PC-3 (cell line): ENCODE measurements around the gene TMED7. TPM values are rescaled to one million over a fixed set of nuclear protein-coding genes. Genes with fewer than 3 reads are reported as not detected.
A peak's percentile ranks its signal among the peaks of the same experiment; 100 is the strongest.

ENCODE experiments used
- ATAC-seq: fragments of 200-7000 bp; cut with Tn5 transposase; 2 replicates; pipeline ENCODE4 v1.9.1; 2020; ENCODE audit warnings: mild to moderate bottlenecking, moderate library complexity
- BruUV-seq: library from RNA; stranded (reverse); fragments of 400-500 nt; replicated peaks from 2 replicates; lab custom pipeline; 2021; lab: Mats Ljungman, UMichigan
- CTCF ChIA-PET: fragments of 300-600 bp; sonication (Branson Sonifier 250); formaldehyde crosslinking; loops from one replicate; lab custom pipeline; 2022; ENCODE audit warnings: antibody characterized with exemption; lab: Charles Lee
- POLR2A ChIA-PET: fragments of 300-600 bp; sonication (Branson Sonifier 250); formaldehyde crosslinking; loops from one replicate; lab custom pipeline; 2022; ENCODE audit warnings: antibody characterized with exemption; ENCODE audit not compliant: unreplicated experiment; lab: Charles Lee
- DNase-seq: peaks from one replicate; pipeline ENCODE4 v3.0.0-alpha.2; 2015
- H2AFZ ChIP-seq: fragments of 300-600 bp; sonication (generic); 2 replicates; pipeline ENCODE4 v1.6.0; 2016; ENCODE audit warnings: antibody characterized with exemption, low read length
- H3F3A ChIP-seq: fragments of 300-600 bp; sonication (generic); one replicate; pipeline ENCODE4 v1.6.0; 2017; ENCODE audit warnings: antibody characterized with exemption, low read length, control low read depth, mild to moderate bottlenecking; ENCODE audit not compliant: unreplicated experiment
- H3K27ac ChIP-seq: fragments of 300-600 bp; sonication (generic); 2 replicates; pipeline ENCODE4 v1.5.1; 2016; ENCODE audit warnings: mild to moderate bottlenecking, low read length
- H3K27me3 ChIP-seq: fragments of 300-600 bp; sonication (generic); 2 replicates; pipeline ENCODE4 v1.6.1; 2016; ENCODE audit warnings: low read length, mixed read lengths
- H3K36me3 ChIP-seq: fragments of 300-600 bp; sonication (generic); 2 replicates; pipeline ENCODE4 v1.6.1; 2016; ENCODE audit warnings: low read depth, mixed run types, low read length, mixed read lengths
- H3K4me1 ChIP-seq: fragments of 300-600 bp; sonication (generic); 2 replicates; pipeline ENCODE4 v1.5.1; 2016; ENCODE audit warnings: low read length; ENCODE audit not compliant: insufficient read depth
- H3K4me2 ChIP-seq: fragments of 300-600 bp; sonication (generic); 2 replicates; pipeline ENCODE4 v1.6.0; 2016; ENCODE audit warnings: low read length
- H3K4me3 ChIP-seq: fragments of 300-600 bp; sonication (generic); 2 replicates; pipeline ENCODE4 v1.5.1; 2016; ENCODE audit warnings: mild to moderate bottlenecking, low read length, mixed read lengths
- H3K79me2 ChIP-seq: fragments of 300-600 bp; sonication (generic); 2 replicates; pipeline ENCODE4 v1.6.1; 2017; ENCODE audit warnings: low read length, mixed read lengths
- H3K9ac ChIP-seq: fragments of 300-600 bp; sonication (generic); 2 replicates; pipeline ENCODE4 v1.6.0; 2016; ENCODE audit warnings: mild to moderate bottlenecking, low read length
- H3K9me2 ChIP-seq: fragments of 300-600 bp; sonication (generic); replicated peaks from 2 replicates; pipeline ENCODE4 v1.6.1; 2016; ENCODE audit warnings: mixed run types, low read length, mixed read lengths
- H3K9me3 ChIP-seq: fragments of 300-600 bp; sonication (generic); 2 replicates; pipeline ENCODE4 v1.6.1; 2016; ENCODE audit warnings: low read length, mixed read lengths
- H4K20me1 ChIP-seq: fragments of 300-600 bp; sonication (generic); 2 replicates; pipeline ENCODE4 v1.6.1; 2016; ENCODE audit warnings: low read length, mixed read lengths
- EZH2 ChIP-seq: fragments of 300-600 bp; sonication (generic); IDR thresholded peaks from one replicate; pipeline ENCODE4 v1.6.1; 2017; ENCODE audit warnings: antibody characterized with exemption, mild to moderate bottlenecking, low read length; ENCODE audit not compliant: unreplicated experiment
- EZH2phosphoT487 ChIP-seq: fragments of 300-600 bp; sonication (generic); IDR thresholded peaks from 2 replicates; pipeline ENCODE4 v1.6.1; 2018; ENCODE audit warnings: mild to moderate bottlenecking, antibody characterized with exemption, low read length, borderline replicate concordance
- intact Hi-C: fragments of 100-400 bp; cut with micrococcal nuclease; formaldehyde crosslinking; loops from 2 replicates; pipeline ENCODE4 v1.9.0; 2023
- total RNA-seq: library from RNA; depleted of rRNA; stranded (reverse); fragments of >200 nt; gene quantifications from 2 replicates; pipeline ENCODE4 v1.2.3, GENCODE V29; 2014
- TF ChIP-seq, protein P1 (sequence below): fragments of 300-600 bp; sonication (generic); conservative IDR thresholded peaks from 2 replicates; pipeline ENCODE4 v1.5.1; 2017; ENCODE audit warnings: antibody characterized with exemption, low read depth, mild to moderate bottlenecking, low read length

Gene TMED7
- total RNA-seq, 1 experiment from 2014 or later: 234 TPM

DNA sequence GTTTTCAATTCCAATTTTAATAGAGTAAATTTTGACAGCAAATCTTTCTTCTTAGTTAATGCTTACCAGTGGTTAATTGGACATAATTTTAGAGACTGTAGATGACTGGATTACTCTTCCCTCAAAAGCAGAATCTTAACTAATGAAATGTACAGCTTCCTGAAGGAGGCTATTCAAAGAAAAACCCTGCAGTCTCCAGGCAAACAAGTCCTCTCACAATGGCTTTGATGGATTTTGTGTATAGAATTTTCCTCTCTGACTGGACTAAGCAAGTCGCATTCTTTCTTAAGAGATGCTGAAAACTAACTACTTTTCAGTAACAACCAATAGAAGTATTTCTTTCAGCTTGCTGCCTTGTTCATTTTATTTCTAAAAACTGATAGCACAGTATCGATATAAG, 35.7 kb upstream of the TMED7 start:
- Histone ChIP-seq H3K4me2 (no peak overlapping the region), H3K4me1 (peaks cover 17% of the 10 kb centered on the region), H3K4me3 (no peak overlapping the region), H3K9me3 (no peaks in the 10 kb centered on the region), H3K36me3 (no peaks in the 10 kb centered on the region), H3F3A (peaks cover 6% of the 10 kb centered on the region), H3K9me2 (no peaks in the 10 kb centered on the region), H3K27me3 (peaks cover 19% of the 10 kb centered on the region; the same call in 1 of the 2 replicates), H3K79me2 (no peaks in the 10 kb centered on the region), H3K27ac (no peak overlapping the region), H3K9ac (no peak overlapping the region), H2AFZ (no peak overlapping the region), H4K20me1 (no peaks in the 10 kb centered on the region)
- DNase-seq (no peak), ATAC-seq (no peak)
- TF ChIP-seq EZH2phosphoT487 (no peak), EZH2 (no peak)
- TF ChIP-seq, protein P1, sequence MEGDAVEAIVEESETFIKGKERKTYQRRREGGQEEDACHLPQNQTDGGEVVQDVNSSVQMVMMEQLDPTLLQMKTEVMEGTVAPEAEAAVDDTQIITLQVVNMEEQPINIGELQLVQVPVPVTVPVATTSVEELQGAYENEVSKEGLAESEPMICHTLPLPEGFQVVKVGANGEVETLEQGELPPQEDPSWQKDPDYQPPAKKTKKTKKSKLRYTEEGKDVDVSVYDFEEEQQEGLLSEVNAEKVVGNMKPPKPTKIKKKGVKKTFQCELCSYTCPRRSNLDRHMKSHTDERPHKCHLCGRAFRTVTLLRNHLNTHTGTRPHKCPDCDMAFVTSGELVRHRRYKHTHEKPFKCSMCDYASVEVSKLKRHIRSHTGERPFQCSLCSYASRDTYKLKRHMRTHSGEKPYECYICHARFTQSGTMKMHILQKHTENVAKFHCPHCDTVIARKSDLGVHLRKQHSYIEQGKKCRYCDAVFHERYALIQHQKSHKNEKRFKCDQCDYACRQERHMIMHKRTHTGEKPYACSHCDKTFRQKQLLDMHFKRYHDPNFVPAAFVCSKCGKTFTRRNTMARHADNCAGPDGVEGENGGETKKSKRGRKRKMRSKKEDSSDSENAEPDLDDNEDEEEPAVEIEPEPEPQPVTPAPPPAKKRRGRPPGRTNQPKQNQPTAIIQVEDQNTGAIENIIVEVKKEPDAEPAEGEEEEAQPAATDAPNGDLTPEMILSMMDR: no peak
- intact Hi-C loops: no loop called here
- BruUV-seq: no TSS peak
- CTCF ChIA-PET: no interaction called here
- POLR2A ChIA-PET: interaction anchor here (0.5 kb wide), 1 partner anchor 420 kb away, joined by 3 read pairs; no protein-coding TSS in a partner anchor

DNA sequence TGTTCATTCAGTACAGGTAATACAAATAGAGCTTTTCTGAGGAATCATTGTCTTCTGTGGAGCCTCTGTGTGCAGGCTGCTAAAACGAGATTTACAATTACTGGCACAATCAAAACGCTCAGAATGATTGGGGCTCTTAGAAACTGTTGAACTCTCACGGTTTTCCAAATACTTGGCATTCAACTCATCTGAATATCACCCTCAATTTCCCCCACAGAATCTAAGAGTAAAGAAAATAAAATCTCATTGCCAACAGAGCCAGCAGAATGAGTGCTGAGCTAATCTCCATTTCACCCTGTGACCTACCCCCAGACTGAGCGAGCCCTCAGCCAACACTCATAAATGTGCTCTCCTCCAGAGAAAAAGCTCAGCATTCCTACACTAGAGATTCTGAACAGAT, 35.3 kb upstream of the TMED7 start:
- POLR2A ChIA-PET: no interaction called here
- Histone ChIP-seq H3K36me3 (no peaks in the 10 kb centered on the region), H3K27me3 (peaks cover 19% of the 10 kb centered on the region; the same call in 1 of the 2 replicates), H3K9me3 (no peaks in the 10 kb centered on the region), H3K4me2 (no peak overlapping the region), H3K79me2 (no peaks in the 10 kb centered on the region), H4K20me1 (no peaks in the 10 kb centered on the region), H3K4me1 (peaks cover 21% of the 10 kb centered on the region), H3K9me2 (no peaks in the 10 kb centered on the region), H3K9ac (no peak overlapping the region), H3K4me3 (no peak overlapping the region), H2AFZ (no peak overlapping the region), H3F3A (peaks cover 6% of the 10 kb centered on the region), H3K27ac (no peak overlapping the region)
- BruUV-seq: no TSS peak
- ATAC-seq: no peak
- DNase-seq: no peak
- CTCF ChIA-PET: no interaction called here
- TF ChIP-seq, protein P1: no peak
- TF ChIP-seq EZH2: no peak
- no peak for TF ChIP-seq EZH2phosphoT487
- intact Hi-C loops: no loop called here

DNA sequence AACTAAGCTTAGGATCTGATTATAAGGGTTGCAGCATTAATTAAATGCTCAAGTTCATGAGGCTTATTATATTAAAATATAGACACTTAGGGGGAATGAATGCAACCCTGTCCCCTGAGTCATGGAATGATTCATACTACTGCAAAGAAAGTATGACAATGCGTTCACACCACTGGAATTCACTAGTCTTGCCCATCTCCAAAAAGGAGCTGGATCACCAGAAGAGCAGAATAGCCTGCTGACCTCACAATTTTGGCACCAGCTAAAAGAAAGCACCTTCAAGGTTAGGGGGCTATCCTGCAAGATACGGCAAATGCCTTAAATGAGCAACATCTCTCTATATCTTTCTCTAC, 32.0 kb upstream of the TMED7 start:
- peaks cover 19% of the 10 kb centered on the region; the same call in 1 of the 2 replicates for H3K27me3 ChIP-seq
- DNase-seq (peak; percentile 85), ATAC-seq (peak; percentile 99)
- H3K4me2 ChIP-seq: peak overlapping the region; percentile 59
- no peaks in the 10 kb centered on the region for H3K9me2 ChIP-seq
- no peak overlapping the region for H2AFZ ChIP-seq
- no peaks in the 10 kb centered on the region for H3K9me3 ChIP-seq
- peaks cover 21% of the 10 kb centered on the region for H3K4me1 ChIP-seq
- peak overlapping the region; percentile 53 for H3K27ac ChIP-seq
- H4K20me1 ChIP-seq: no peaks in the 10 kb centered on the region
- H3K9ac ChIP-seq: no peak overlapping the region
- peaks cover 6% of the 10 kb centered on the region for H3F3A ChIP-seq
- H3K36me3 ChIP-seq: no peaks in the 10 kb centered on the region
- no TSS peak for BruUV-seq
- POLR2A ChIA-PET: interaction anchor here (0.5 to 0.6 kb wide), 2 partner anchors 17 to 836 kb away, joined by 3 read pairs; no protein-coding TSS in a partner anchor
- CTCF ChIA-PET: interaction anchor here (0.6 to 0.9 kb wide), 4 partner anchors 23 to 292 kb away, joined by 3 to 4 read pairs (median 3); no protein-coding TSS in a partner anchor
- TF ChIP-seq EZH2 (no peak), EZH2phosphoT487 (no peak)
- TF ChIP-seq, protein P1: no peak
- no peak overlapping the region for H3K4me3 ChIP-seq
- intact Hi-C loops: no loop called here
- no peaks in the 10 kb centered on the region for H3K79me2 ChIP-seq
